ENCODE results near the gene PRG3.

DNA sequence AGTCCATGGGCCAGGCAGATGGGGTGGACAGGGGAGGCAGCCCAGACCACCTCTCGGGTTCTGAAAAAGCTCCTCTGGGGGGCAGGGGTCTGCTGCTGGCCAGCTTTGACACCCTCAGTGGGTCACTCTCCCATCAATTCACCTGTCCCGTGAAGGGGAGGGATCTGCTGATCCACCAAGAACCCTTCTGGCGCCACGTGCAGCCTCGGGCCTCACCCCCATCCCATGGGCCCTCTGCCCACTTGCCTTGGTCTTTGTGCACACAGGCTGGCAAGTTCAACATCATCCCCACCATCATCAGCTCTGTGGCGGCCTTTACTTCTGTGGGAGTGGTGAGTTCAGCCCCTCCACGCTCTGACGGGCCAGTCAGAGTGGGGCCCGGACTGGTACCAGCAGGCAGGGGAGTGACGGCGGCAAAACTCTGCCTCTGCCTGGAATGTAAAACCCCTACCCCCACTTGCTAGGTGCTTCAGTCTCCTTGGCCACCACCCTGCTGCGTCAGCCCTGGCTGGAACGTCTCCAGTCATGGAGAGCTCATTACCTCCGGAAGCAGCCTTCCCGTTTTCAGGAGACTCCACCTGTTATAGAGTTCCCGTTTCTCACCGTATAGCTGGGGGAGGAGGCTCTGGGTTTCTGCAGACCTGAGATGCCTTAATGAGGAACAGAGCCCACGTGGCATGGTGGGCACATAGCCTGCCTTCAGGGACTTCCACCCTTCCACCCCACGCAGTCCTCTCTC lies 12.7 kb downstream of the PRG3 start:
- TF ChIP-seq CTCF (IDR thresholded peaks at IDR 0.05) (no peak), POLR2A (IDR thresholded peaks at IDR 0.05) (no peak)
